LoVo (cell line): ENCODE data around the gene KRT27.

Experiments used
- DNase-seq: peaks from one replicate; pipeline ENCODE4 v3.0.0-alpha.2; 2016; ENCODE audit warnings: low spot score

KRT27 gene

DNA sequence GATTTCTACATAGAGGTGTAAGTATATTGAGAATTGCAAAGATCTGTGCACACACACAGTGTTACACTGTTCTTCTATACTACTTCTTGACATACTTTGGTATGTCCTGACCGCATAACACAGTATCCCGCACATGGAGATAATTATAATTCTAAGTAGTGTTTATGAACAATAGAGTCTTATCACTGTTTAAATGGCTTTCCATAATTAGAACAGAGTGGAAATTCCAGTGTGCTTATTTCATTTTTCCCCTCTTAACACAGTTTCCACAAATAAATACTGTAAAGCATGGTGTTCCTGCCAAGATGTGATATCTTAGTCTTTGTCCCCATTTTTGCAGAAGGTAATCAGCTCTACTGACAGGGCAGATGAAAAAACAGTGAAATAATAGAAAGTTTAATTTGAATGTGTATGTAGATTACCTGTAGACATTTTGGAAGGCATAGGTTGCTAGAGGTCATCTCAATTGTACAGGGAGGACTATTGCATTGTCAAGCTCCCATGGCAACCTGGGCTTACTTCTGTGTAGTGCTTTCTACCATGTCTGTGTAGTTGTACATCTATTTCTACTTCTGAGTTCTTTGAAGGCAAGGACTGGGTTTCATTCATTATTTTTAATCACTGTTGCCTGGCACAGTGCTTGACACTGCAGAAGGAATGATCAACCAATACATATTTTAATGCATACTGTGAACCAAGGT is 27.5 kb upstream of the KRT27 start:
- no peak for DNase-seq

DNA sequence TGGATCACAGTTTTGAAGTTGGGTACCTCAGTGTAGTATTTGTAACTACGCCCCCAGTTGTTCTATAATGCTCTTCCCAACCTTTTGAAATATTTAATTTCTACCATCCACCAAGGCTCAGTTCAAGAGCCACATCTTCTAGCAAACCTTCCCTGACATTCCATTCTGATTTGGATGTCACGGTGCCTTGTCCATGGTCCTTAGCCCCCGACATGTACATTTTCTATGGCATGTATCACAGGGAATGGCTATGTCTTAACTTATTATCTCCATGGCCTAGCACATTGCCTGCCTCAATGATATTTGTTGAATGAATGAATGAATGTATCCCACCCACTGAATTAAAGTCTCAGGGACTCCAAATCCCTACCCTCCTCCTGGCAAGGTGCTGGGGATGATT is 23.8 kb upstream of the KRT27 start:
- DNase-seq, result no peak

DNA sequence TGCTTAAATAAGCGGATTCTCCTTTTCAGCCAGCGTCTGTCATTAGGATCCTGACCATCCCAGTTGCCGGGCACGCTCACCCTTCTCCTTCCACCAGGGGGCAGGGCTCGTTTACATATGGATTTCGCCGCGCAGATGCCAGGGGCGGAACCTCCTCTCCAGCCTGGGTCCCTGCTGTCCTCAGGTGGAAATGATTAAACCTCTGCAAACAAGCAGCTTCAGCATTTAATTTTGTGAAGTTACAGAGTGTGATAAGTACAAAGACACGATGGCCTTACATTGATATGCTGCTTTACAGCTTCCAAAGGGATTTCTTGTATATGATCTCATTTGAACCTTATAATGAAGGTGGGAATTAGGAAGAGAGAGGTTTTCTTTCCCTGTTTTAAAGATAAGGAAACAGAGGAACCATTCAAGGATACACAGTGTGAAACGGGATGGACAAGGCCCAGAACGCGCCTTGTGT is 21.3 kb upstream of the KRT27 start:
- peak; percentile 89 for DNase-seq

- no peak for DNase-seq
Observed at GRCh38 chr17:40801157-40801556, 18.8 kb upstream of the KRT27 start.

DNA sequence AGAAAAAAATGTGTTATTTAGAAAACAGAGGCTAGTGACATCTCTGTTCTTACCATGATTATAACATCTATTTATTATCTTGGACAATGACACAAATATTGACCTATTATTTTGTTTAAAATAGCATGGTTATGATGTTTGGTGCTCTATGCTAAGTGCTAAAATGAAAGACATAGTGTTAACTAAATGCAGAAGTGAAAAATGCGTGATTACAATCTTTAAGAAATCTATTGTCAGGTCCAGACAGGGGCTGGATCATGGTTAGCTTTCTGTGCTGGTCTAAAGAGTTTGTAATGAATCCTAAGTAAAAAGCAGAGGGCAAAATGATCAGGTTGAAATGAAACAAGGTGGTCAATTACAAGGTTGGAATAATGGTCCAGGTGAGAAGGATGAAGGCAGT is 18.0 kb upstream of the KRT27 start:
- DNase-seq, result no peak

DNA sequence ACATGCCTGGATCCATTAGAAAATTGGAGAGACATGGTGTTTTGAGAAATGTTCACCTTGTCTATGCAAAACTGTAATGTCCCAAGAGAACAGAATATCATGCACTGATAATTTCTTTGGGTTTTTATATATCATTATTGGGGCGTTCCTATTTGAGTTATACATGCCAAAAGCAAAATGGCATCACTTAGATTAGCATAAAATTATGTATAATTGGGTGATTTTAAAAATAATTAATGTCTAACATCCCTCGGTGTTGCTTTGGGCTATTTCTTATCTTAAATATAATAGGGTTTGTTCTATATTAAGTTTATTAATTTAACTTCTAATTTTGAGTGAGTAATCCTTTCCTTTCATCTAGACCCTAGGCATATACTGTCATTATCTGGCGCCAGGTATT is 17.5 kb upstream of the KRT27 start, which contains the start of gene KRT28:
KRT28 (minus strand) TSS at position 101 of the 400 bp plus-strand sequence; CDS start at position 35, 66 bp downstream.
- no peak for DNase-seq

- no peak for DNase-seq
Observed at GRCh38 chr17:40796846-40797245, 14.5 kb upstream of the KRT27 start.

GRCh38 chr17:40795019-40795667 is 12.8 kb upstream of the KRT27 start:
- no peak for DNase-seq

- no peak for DNase-seq
Observed at GRCh38 chr17:40794466-40794865, 12.1 kb upstream of the KRT27 start.

- no peak for DNase-seq
Observed at GRCh38 chr17:40793832-40794231, 11.5 kb upstream of the KRT27 start.

- DNase-seq, result no peak
Observed at GRCh38 chr17:40791787-40792436, 9.6 kb upstream of the KRT27 start.

GRCh38 chr17:40791111-40791510 is 8.8 kb upstream of the KRT27 start:
- no peak for DNase-seq

GRCh38 chr17:40779181-40779909 is 3.0 kb downstream of the KRT27 start:
- no peak for DNase-seq

GRCh38 chr17:40778461-40778860 is 3.9 kb downstream of the KRT27 start:
- DNase-seq, result no peak

DNA sequence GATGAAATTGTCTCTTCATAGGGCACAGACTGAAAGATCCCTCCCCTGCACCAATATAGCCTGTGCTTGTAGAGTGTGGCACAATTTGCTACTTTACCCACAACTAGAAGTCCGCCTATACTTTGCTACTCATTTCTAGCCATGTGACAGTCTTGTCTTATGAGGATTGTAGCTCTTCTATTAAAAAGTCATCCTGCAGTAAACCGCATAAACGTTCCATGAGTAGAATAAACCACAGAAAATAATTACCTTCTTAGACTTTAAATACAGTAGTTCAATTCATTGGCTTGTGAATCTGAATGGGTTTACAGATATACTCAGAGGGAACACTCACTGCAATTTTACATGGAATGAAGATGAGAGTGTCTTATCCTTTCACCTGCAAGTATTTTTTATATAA is 4.4 kb downstream of the KRT27 start:
- no peak for DNase-seq

DNA sequence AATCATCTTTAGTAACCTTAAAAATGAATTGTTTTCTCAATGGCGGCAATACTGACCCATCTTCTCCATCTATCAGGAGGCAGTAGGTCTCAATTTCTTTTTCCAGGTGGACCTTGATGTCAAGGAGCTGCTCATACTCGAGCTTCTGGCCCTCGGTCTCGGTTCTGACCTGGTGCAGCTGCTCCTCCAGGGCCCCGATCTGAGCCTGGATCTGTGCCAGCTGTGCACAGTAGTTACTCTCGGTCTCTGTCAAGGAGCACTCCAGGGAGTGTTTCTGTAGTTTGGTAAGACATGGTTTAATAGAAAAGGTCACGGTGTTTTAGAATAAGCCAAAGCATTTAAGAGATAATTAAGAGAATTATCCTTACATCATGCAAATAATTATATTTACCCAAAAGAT is 4.9 kb downstream of the KRT27 start:
- no peak for DNase-seq

GRCh38 chr17:40775945-40776344 is 6.4 kb downstream of the KRT27 start:
- no peak for DNase-seq

- DNase-seq, result no peak
Observed at GRCh38 chr17:40772101-40772500, 10.2 kb downstream of the KRT27 start, which contains the start of gene KRT26. TSS of gene KRT26 (minus strand) at chr17:40772201. CDS start at chr17:40772113, 88 bp downstream.

DNA sequence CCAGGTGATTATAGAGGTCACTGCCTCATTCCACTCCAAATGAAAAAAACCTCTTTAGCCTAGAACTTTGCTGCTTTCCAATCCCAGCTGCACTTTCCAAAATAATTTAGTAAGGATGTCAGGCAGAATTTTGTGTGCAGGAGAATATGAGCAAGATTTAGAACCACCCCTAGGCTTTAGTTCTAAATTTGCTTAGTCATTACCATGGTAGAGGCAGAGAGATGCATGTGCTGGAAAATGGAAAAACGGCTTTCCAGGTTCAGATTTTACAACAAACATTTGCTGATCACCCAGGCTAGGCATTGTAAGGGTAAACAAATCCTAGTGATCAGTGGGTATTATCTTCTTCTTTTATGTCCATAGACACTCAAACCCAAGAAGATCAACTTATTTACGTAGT is 16.7 kb downstream of the KRT27 start:
- no peak for DNase-seq

DNA sequence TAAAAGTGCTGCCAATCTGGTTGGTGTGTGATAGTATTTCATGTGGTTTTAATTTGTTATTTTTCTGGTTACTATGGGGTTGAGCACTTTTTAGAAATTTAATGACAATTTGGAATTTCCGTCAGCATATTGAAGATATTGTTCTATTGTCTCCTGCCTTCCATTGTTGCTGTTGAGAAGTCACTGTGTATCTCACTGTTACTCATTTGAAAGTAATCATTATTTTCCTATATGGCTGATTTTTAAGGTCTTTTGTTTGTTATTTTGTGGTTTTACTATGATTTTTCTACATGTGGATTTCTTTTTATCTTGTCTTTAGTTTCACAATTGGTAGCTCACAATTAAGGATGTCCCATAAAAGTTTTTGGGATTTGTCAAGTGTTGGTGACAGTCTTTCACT is 18.6 kb downstream of the KRT27 start:
- no peak for DNase-seq

DNA sequence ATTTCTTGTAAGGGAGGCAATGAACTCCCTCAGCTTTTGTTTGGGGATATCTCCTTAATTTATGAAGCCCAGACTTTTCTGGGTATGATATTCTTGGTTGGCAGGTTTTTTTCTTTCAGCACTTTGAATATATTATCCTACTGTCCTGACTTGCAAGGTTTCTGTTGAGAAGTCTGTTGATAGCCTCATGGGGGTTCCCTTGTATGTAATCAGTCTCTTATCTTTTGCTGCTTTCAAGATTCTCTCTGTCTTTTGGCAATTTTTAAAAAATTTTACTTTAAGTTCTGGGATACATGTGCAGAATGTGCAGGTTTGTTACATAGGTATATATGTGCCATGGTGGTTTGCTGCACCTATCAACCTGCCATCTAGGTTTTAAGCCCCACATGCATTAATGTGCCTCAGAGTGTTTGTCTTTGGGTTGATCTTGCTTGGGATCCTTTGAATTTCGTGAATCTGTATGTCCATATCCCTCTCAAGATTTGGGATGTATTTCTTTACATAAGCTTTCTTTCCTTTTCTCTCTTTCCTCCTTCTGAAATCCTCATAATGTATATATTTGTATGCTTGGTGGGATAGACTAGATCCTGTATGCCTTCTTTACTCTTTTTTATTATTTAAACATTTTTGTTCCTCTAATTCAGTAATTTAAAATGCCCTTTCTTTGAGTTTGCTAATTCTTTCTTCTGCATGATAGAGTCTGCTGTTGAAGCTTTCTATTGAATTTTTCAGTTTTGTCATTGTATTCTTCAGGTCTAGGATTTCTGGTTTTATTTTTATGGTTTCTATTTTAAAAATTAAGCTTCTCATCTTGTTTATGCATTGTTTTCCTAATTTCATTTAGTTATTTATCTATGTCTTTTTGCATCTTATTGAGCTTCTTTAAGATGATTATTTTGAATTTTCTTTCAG is 22.0 kb downstream of the KRT27 start:
- DNase-seq, result no peak
